ENCODE measurements around the gene OLA1.

Gene OLA1

GRCh38 chr2:174121175-174121574 lies 127.2 kb downstream of the OLA1 start:
- DNase-seq (ENCODE audit: low spot score): no peak

GRCh38 chr2:174120346-174120745 lies 128.0 kb downstream of the OLA1 start:
- DNase-seq (ENCODE audit: low spot score): no peak

- DNase-seq (ENCODE audit: low spot score): no peak
Observed at GRCh38 chr2:174117951-174118930, 130.1 kb downstream of the OLA1 start.

GRCh38 chr2:174112073-174112472 lies 136.3 kb downstream of the OLA1 start:
- no peak for DNase-seq (ENCODE audit: low spot score)

- peak; percentile 59 for DNase-seq (ENCODE audit: low spot score)
Observed at GRCh38 chr2:174108579-174108978, 139.8 kb downstream of the OLA1 start.

- DNase-seq (ENCODE audit: low spot score): peak; percentile 7
Observed at GRCh38 chr2:174106736-174107135, 141.6 kb downstream of the OLA1 start.

GRCh38 chr2:174094542-174094941 lies 153.8 kb downstream of the OLA1 start:
- no peak for DNase-seq (ENCODE audit: low spot score)

GRCh38 chr2:174090476-174090875 lies 157.9 kb downstream of the OLA1 start:
- no peak for DNase-seq (ENCODE audit: low spot score)

- DNase-seq (ENCODE audit: low spot score): no peak
Observed at GRCh38 chr2:174088706-174089460, 159.4 kb downstream of the OLA1 start.

GRCh38 chr2:174086708-174087107 lies 161.6 kb downstream of the OLA1 start:
- DNase-seq (ENCODE audit: low spot score): no peak

GRCh38 chr2:174085781-174086180 lies 162.6 kb downstream of the OLA1 start:
- no peak for DNase-seq (ENCODE audit: low spot score)

- DNase-seq (ENCODE audit: low spot score): no peak
Observed at GRCh38 chr2:174083843-174084458, 164.4 kb downstream of the OLA1 start.

- DNase-seq (ENCODE audit: low spot score): no peak
Observed at GRCh38 chr2:174080672-174081121, 167.6 kb downstream of the OLA1 start.

GRCh38 chr2:174078275-174078674 lies 170.1 kb downstream of the OLA1 start:
- no peak for DNase-seq (ENCODE audit: low spot score)

- DNase-seq (ENCODE audit: low spot score): no peak
Observed at GRCh38 chr2:174076975-174077374, 171.4 kb downstream of the OLA1 start.

- DNase-seq (ENCODE audit: low spot score): no peak
Observed at GRCh38 chr2:174076040-174076439, 172.3 kb downstream of the OLA1 start.

- DNase-seq (ENCODE audit: low spot score): no peak
Observed at GRCh38 chr2:174074831-174075230, 173.5 kb downstream of the OLA1 start.

- DNase-seq (ENCODE audit: low spot score): no peak
Observed at GRCh38 chr2:174072857-174073256, 175.5 kb downstream of the OLA1 start.

- no peak for DNase-seq (ENCODE audit: low spot score)
Observed at GRCh38 chr2:174072069-174072468, 176.3 kb downstream of the OLA1 start.

GRCh38 chr2:174071321-174071720 lies 177.0 kb downstream of the OLA1 start:
- no peak for DNase-seq (ENCODE audit: low spot score)

GRCh38 chr2:174070281-174070680 lies 178.1 kb downstream of the OLA1 start:
- DNase-seq (ENCODE audit: low spot score): no peak

GRCh38 chr2:174067815-174068214 lies 180.5 kb downstream of the OLA1 start:
- no peak for DNase-seq (ENCODE audit: low spot score)
